Stimulated activated naive CD4-positive, alpha-beta T cell (primary cell): ENCODE data around the gene LHPP.
"Not testable (repeated sequence)": the region's sequence is repeated elsewhere in the genome, so short reads cannot be mapped to it uniquely, and the experiment has no call there.

Experiments used
- DNase-seq, 6 experiments: peaks; one replicate each; lab custom pipeline; 2025; lab: John Stamatoyannopoulos, UW

The LHPP gene

GRCh38 chr10:124461642-124462347 is at the start of gene LHPP:
Gene LHPP (plus strand): TSS chr10:124461823. CDS start chr10:124461863, 40 bp downstream.
- peak; percentile 63 to 93 (median 82) for DNase-seq

- DNase-seq, result no peak
These were observed 47.5 kb upstream of the LHPP start for GRCh38 chr10:124414076-124414475.

- DNase-seq, result no peak
These were observed 46.4 kb upstream of the LHPP start for GRCh38 chr10:124415210-124415609.

- DNase-seq, result no peak
These were observed 44.9 kb upstream of the LHPP start for GRCh38 chr10:124416733-124417132.

DNA sequence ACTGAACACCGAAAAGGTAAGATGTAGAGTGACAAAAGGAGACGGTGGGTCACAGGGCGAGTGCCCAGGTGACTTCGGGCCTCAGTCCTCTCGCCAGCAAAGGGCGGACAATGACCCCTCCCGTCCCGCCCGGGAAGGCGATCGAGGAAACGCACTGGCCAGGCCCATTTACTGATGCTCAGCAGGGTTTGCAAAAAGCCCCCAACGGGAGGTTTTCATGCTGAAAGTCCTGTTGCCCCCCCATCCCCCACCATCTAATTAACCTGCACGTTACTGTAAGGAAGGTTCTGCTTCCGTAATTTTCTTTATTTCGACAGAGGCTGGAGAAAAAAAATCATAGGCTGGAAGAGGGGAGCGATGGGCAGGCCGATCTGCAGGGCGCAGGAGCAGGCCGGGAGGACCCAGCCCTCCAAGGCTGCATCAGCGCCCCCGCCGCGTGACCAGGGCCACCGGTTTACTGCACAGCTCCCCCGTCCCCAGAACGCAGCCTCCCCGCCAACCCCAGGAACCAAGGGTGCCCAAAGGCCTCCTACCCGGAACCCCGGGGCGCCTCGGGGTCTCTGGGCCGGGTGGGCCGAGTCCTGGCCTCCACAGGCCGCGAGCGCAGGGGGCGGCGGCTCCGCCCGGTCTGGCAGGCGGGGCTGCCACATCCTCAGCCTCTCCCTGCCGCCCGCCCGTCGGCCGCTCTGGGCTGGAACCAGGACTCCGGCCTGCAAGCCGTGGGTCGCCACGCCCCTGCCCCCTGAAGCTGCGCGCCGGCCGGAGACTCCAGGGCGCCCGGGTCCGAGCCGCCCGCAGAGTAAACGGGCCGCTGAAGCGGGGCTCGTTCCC is 43.5 kb upstream of the LHPP start:
- DNase-seq, result peak; percentile 10 to 55 (median 51)

GRCh38 chr10:124418726-124419501 is 42.7 kb upstream of the LHPP start, which contains the start of gene OAT:
Gene OAT (minus strand): TSS chr10:124418923. CDS start chr10:124412171, 6,752 bp downstream.
- peak; percentile 91 to 96 (median 92) for DNase-seq

GRCh38 chr10:124419635-124420034 is 42.0 kb upstream of the LHPP start:
- no peak for DNase-seq

GRCh38 chr10:124420254-124420653 is 41.4 kb upstream of the LHPP start:
- DNase-seq, result no peak

DNA sequence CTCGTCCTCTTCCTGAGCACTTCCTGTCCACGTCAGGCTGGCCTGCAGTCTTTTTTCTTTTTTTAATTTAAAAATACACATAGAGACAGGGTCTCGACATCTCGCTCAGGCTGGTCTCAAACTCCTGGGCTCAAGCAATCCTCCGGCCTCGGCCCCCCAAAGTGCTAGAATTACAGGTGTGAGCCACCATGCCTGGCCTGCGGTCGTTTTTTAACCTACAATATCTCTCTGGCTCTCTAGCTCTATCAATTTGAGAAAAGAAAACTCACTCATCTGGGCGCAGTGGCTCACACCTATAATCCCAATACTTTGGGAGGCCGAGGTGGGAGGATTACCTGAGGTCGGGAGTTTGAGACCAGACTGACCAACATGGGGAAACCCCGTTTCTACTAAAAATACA is 38.9 kb upstream of the LHPP start:
- no peak for DNase-seq

DNA sequence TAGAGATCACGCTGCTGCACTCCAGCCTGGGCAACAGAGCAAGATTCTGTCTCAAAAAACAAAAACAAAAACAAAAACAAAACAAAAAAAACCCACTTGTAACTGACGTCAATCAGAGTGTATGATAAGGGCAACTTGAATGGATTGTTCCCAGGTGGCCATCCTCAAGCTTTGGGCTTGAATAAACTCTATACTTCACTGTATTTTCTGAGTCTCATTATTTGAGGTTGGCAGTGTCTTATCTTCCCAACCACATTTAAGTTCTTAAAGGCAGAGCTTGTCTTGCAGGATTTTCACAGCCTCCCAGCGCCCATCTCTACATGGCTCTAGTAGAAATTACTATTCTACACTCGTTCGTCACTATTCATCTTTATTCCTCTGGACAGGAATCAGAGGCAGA is 37.8 kb upstream of the LHPP start:
- no peak for DNase-seq

DNA sequence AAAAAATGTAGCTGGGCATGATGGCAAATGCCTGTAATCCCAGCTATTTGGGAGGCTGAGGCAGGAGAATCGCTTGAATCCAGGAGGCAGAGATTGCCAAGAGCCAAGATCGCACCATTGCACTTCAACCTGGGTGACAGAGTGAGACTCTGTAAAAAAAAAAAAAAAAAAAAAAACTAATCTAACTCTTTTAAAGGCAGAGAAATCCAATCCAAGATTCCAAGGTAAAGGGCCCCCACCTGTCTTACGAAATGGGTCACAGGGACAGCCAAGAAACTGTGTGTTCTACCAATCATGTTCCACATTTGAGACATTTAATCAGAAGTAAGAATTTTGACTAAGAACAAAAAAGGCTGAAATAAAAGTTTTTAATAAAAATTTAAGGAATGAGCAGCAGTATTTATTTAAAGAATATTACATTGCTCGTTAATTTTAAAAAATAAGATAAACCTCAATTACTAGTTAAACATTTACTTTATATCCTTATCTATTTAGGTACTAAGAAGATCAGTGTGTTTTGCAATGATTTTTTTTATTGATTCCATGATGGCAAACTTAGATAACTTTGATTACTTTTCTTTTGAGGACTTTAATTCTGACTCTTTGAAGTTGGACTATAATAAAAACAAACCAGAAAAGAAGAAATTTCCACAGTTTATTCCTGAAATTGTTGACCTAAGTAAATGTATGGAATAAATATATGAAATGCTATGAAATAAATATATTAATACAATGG is 36.2 kb upstream of the LHPP start:
- no peak for DNase-seq

DNA sequence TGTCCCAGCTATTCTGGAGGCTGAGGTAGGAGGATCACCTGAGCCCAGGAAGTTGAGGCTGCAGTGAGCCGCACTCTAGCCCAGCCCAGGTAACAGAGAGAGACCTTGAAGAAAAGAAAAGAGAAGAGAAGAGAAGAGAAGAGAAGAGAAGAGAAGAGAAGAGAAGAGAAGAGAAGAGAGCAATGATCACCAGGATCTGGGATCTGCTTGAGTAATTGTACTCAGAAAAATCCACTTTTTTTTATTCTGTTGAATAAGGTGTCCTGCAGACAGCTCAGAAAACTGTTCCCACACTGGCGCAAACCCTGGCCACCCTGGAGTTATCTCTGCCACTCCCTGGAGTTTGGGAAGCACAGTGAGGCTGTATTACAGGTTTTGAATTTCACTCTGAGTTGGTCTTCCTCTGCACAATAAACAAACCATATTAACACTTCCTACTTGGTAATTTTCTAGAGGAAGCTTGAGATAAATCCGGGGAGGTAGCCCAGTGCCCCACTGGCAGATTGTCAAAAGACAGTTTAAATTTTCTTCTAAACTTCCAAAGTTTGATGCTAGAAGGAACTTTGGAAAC is 33.3 kb upstream of the LHPP start:
- no peak for DNase-seq

GRCh38 chr10:124429576-124429975 is 32.0 kb upstream of the LHPP start:
- no peak for DNase-seq

DNA sequence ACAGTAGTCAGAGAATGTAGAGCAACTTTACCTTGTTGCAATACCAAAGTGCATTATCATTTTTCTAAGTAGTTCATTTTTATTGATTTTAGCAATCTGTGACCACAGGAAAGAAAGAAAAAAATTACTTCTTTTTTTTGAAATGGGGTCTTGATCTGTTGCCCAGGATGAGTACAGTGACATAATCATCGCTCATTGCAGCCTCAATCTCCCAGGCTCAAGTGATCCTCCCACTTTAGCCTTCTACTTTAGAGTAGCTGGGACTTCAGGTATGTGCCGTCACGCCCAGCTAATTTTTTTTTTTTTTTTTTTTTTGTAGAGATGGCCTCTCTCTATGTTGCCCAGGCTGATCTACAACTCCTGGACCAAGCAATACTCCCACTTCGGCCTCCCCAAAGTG is 31.5 kb upstream of the LHPP start:
- no peak for DNase-seq

DNA sequence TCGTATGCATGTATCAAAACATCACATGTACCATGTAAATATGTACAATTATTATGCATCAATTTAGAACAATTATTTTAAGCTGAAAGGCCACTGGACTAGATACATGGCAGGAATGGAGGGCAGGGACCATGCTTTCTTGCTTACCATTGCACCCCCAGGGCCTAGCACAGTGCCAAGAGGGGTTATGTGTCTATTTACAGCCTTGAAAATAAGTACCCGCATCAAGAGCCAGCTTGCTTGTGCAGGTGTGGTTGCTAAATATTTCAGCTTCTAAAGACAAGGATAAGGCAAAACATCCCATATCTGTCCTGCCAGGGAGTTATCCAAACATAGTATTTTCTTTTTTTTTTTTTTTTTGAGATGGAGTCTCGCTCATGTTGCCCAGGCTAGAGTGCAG is 28.2 kb upstream of the LHPP start:
- no peak for DNase-seq

DNA sequence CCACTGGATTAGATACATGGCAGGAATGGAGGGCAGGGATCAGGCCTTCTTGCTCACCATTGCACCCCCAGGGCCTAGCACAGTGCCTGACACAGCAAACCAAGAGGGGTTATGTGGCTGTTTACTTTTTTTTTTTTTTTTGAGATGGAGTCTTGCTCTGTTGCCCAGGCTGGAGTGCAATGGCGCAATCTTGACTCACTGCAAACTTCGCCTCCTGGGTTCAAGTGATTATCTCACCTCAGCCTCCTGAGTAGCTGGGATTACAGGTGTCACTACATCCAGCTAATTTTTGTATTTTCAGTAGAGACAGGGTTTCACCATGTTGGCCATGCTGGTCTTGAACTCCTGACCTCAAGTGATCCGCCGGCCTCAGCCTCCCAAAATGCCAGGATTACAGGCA is 25.9 kb upstream of the LHPP start:
- not testable (repeated sequence) for DNase-seq

DNA sequence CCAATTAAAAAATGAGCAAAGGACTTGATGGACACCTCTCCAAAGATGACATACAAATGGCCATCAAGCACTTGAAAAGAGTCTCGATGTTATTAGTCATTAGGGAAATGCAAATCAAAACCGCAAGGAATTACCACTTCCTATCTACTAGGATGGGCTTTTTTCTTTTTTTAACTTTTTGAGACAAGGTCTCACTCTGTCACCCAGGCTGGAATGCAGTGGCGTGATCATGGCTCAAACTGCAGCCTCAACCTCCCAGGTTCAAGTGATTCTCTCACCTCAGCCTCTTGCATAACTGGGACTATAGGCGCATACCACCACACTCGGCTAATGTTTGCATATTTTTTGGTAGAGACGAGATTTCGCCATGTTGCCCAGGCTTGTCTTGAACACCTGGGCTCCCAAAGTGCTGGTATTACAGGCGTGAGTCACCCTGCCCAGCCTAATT is 25.4 kb upstream of the LHPP start:
- DNase-seq, result no peak

DNA sequence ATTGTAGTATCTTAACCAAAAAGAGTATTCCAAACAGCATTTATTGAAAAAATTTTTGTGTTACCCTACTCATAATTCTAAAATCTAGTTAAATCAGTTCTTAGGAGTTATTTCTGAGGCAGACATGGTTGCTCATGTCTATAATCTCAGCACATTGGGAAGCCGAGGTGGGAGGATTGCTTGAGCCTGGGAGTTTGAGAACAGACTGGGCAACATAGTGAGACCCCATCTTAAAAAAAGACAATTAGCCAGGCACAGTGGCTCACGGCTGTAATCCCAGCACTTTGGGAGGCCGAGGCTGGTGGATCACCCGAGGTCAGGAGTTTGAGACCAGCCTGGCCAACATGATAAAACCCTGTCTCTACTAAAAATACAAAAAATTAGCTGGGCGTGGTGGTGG is 19.9 kb upstream of the LHPP start:
- not testable (repeated sequence) for DNase-seq

GRCh38 chr10:124446830-124447750 is 14.5 kb upstream of the LHPP start:
- DNase-seq, result no peak
